SK-N-SH (cell line): Measurements from ENCODE around the gene CCDC57. TPM values are rescaled to one million over a fixed set of nuclear protein-coding genes. Genes with fewer than 3 reads are reported as not detected.
A peak's percentile ranks its signal among the peaks of the same experiment; 100 is the strongest.

ENCODE experiments used
- CTCF ChIA-PET: fragments of 300-600, 350-600 bp; formaldehyde crosslinking; extraction: SDS; loops from one replicate; lab custom pipeline; 2021; lab: Yijun Ruan, JAX
- POLR2A ChIA-PET: fragments of 350-600 bp; sonication (Branson Sonifier 250); formaldehyde crosslinking; extraction: SDS; loops from one replicate; lab custom pipeline; 2020; ENCODE audit warnings: antibody characterized with exemption, inconsistent platforms; lab: Yijun Ruan, JAX
- DNase-seq: peaks from one replicate; pipeline ENCODE4 v3.0.0; 2012
- H2AFZ ChIP-seq: fragments of 200-600 bp; sonication (generic); 2 replicates; pipeline ENCODE4 v1.8.1; 2016; ENCODE audit warnings: antibody characterized with exemption, mild to moderate bottlenecking, low read depth
- H3F3A ChIP-seq: fragments of 200-600 bp; sonication (generic); replicated peaks from 2 replicates; pipeline ENCODE3; 2016; ENCODE audit warnings: antibody characterized with exemption, mild to moderate bottlenecking; ENCODE audit not compliant: insufficient read depth
- H3K27ac ChIP-seq, 2 experiments: fragments of 200-500 bp in 1 of 2; fragments of 200-600 bp in 1 of 2; sonication (Bioruptor generic) in 1 of 2; sonication (generic), shearing (Covaris generic) in 1 of 2; 2 replicates each; pipeline versions ENCODE4 v1.5.1 to v1.6.1; 2014 to 2016; ENCODE audit warnings: low read depth in 2 of 2, inconsistent platforms in 1 of 2, low read length in 1 of 2, mild to moderate bottlenecking in 1 of 2, mixed read lengths in 1 of 2
- H3K27me3 ChIP-seq: fragments of 200-600 bp; sonication (generic), shearing (Covaris generic); 2 replicates; pipeline ENCODE4 v1.6.1; 2016; ENCODE audit warnings: mixed run types; ENCODE audit not compliant: insufficient read depth
- H3K36me3 ChIP-seq, 2 experiments: fragments of 200-500 bp in 1 of 2; fragments of 200-600 bp in 1 of 2; sonication (Bioruptor generic) in 1 of 2; sonication (generic) in 1 of 2; replicated peaks in 1 of 2; 2 replicates each; pipeline versions ENCODE3 to v1.5.1; 2014 to 2016; ENCODE audit warnings: low read length in 1 of 2, mild to moderate bottlenecking in 1 of 2; ENCODE audit not compliant: insufficient read depth in 2 of 2, control insufficient read depth in 1 of 2
- H3K4me1 ChIP-seq, 2 experiments: fragments of 200-500 bp in 1 of 2; fragments of 200-600 bp in 1 of 2; sonication (Bioruptor generic) in 1 of 2; sonication (generic), shearing (Covaris generic) in 1 of 2; 2 replicates each; pipeline versions ENCODE4 v1.5.1 to v1.6.1; 2014 to 2016; ENCODE audit warnings: low read depth in 1 of 2, low read length in 1 of 2, mixed run types in 1 of 2; ENCODE audit not compliant: insufficient read depth in 2 of 2, control insufficient read depth in 1 of 2
- H3K4me2 ChIP-seq: fragments of 200-600 bp; sonication (generic), shearing (Covaris generic); 2 replicates; pipeline ENCODE4 v1.6.1; 2017; ENCODE audit warnings: mixed run types
- H3K4me3 ChIP-seq, 2 experiments: fragments of 200-500 bp in 1 of 2; fragments of 200-600 bp in 1 of 2; sonication (Bioruptor generic) in 1 of 2; sonication (generic), shearing (Covaris generic) in 1 of 2; 2 replicates each; pipeline versions ENCODE4 v1.5.1 to v1.8.1; 2014 to 2016; ENCODE audit warnings: low read depth in 2 of 2, inconsistent platforms in 1 of 2, low read length in 1 of 2, mild to moderate bottlenecking in 1 of 2, mixed read lengths in 1 of 2, moderate library complexity in 1 of 2
- H3K79me2 ChIP-seq: fragments of 200-600 bp; sonication (generic); 2 replicates; pipeline ENCODE4 v1.8.1; 2017; ENCODE audit warnings: mild to moderate bottlenecking; ENCODE audit not compliant: insufficient read depth
- H3K9ac ChIP-seq: fragments of 200-600 bp; sonication (generic); 2 replicates; pipeline ENCODE4 v1.6.1; 2017; ENCODE audit warnings: mixed run types
- H3K9me2 ChIP-seq: fragments of 200-600 bp; sonication (generic); 2 replicates; pipeline ENCODE4 v1.6.1; 2017; ENCODE audit warnings: mixed run types
- H3K9me3 ChIP-seq: fragments of 200-600 bp; sonication (generic); 2 replicates; pipeline ENCODE4 v1.6.1; 2017; ENCODE audit warnings: mixed run types, mild to moderate bottlenecking, moderate library complexity
- H4K20me1 ChIP-seq: fragments of 200-600 bp; sonication (generic); 2 replicates; pipeline ENCODE4 v1.6.1; 2017; ENCODE audit warnings: mild to moderate bottlenecking, mixed run types; ENCODE audit not compliant: insufficient read depth
- CHD2 ChIP-seq: fragments of 150-350 bp; IDR thresholded peaks from 2 replicates; pipeline ENCODE4 v1.6.1; 2018; ENCODE audit warnings: low read length; ENCODE audit not compliant: partially characterized antibody
- EZH2phosphoT487 ChIP-seq: fragments of 200-600 bp; sonication (generic); IDR thresholded peaks from 2 replicates; pipeline ENCODE4 v1.6.1; 2017; ENCODE audit warnings: low read depth, mixed run types, mild to moderate bottlenecking, antibody characterized with exemption, moderate library complexity, borderline replicate concordance
- FOXJ3 ChIP-seq: sonication (generic); formaldehyde crosslinking; IDR thresholded peaks from 2 replicates; pipeline ENCODE4 v1.5.1; 2020; ENCODE audit warnings: mild to moderate bottlenecking, missing genetic modification reagents
- FOXM1 ChIP-seq: IDR thresholded peaks from 2 replicates; pipeline ENCODE4 v1.4.0; 2012; ENCODE audit warnings: low read depth, mild to moderate bottlenecking
- GABPA ChIP-seq: IDR thresholded peaks from 2 replicates; pipeline ENCODE4 v1.4.0; 2012; ENCODE audit warnings: low read depth, mild to moderate bottlenecking
- GATA2 ChIP-seq: sonication (generic); formaldehyde crosslinking; IDR thresholded peaks from 2 replicates; pipeline ENCODE4 v1.5.0; 2020; ENCODE audit warnings: mild to moderate bottlenecking, missing genetic modification reagents
- MEF2A ChIP-seq: IDR thresholded peaks from 2 replicates; pipeline ENCODE4 v1.4.0; 2012; ENCODE audit warnings: low read depth, borderline replicate concordance
- NRF1 ChIP-seq: IDR thresholded peaks from 2 replicates; pipeline ENCODE4 v1.6.1; 2012; ENCODE audit warnings: low read depth, mild to moderate bottlenecking, low read length
- RAD21 ChIP-seq: IDR thresholded peaks from 2 replicates; pipeline ENCODE4 v1.6.1; 2012; ENCODE audit warnings: mild to moderate bottlenecking, low read length
- RCOR1 ChIP-seq: fragments of 150-350 bp; IDR thresholded peaks from 2 replicates; pipeline ENCODE4 v1.6.1; 2017; ENCODE audit warnings: antibody characterized with exemption, low read length
- RXRA ChIP-seq: IDR thresholded peaks from 2 replicates; pipeline ENCODE4 v1.4.0; 2012; ENCODE audit warnings: low read depth, mild to moderate bottlenecking, borderline replicate concordance
- SIN3A ChIP-seq: IDR thresholded peaks from 2 replicates; pipeline ENCODE4 v1.6.1; 2012; ENCODE audit warnings: low read depth, mild to moderate bottlenecking, low read length, moderate library complexity, borderline replicate concordance
- SMC3 ChIP-seq: IDR thresholded peaks from 2 replicates; pipeline ENCODE4 v1.6.1; 2012; ENCODE audit warnings: low read depth, low read length, improper control_type of control experiment
- TAF1 ChIP-seq: IDR thresholded peaks from 2 replicates; pipeline ENCODE4 v1.6.1; 2012; ENCODE audit warnings: low read depth, mild to moderate bottlenecking, low read length, moderate library complexity, borderline replicate concordance
- TCF12 ChIP-seq: IDR thresholded peaks from 2 replicates; pipeline ENCODE4 v1.4.0; 2012
- TEAD4 ChIP-seq: IDR thresholded peaks from 2 replicates; pipeline ENCODE4 v1.4.0; 2012; ENCODE audit warnings: mild to moderate bottlenecking, borderline replicate concordance; ENCODE audit not compliant: insufficient read depth
- YY1 ChIP-seq: IDR thresholded peaks from 2 replicates; pipeline ENCODE4 v1.4.0; 2012; ENCODE audit warnings: low read depth, mild to moderate bottlenecking
- ZBTB33 ChIP-seq: IDR thresholded peaks from 2 replicates; pipeline ENCODE4 v1.4.0; 2012; ENCODE audit warnings: low read depth, borderline replicate concordance
- WGBS: methylation state at CpG from one replicate; pipeline ENCODE4 v1.1.6; 2017; ENCODE audit warnings: low lambda C conversion rate; 5-methylcytosine and 5-hydroxymethylcytosine counted together
- polyA plus RNA-seq, 3 experiments: library from polyadenylated mRNA; depleted of rRNA; stranded (reverse); fragments of >200 nt; gene quantifications; 2 replicates each; pipeline ENCODE4 v1.2.3, GENCODE V29; 2012

CCDC57 gene
- polyA plus RNA-seq, 1 of the 3 experiments (the other 2 are of a cell fraction): 68.6 TPM

DNA sequence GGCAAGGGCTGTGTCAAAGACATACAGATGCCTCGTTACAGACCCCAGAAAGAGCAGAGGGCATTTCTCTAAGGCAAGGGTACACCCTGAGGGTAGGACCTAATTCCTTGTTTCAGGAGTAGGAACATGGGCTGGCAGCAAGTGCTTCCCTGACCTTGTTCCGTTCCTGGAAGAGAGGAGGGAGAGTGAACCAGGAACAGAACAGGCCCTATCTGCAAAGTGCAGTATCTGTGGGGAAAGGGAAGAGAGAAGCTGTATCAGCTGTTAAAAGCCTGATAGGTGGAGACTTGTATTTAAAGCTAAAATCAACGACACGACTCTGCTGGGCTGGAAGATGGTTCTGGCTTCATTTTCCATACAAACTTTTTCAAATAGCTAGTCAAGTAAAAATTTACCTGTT is 88.5 kb downstream of the CCDC57 start (continued):
- TF ChIP-seq EZH2phosphoT487: no peak
- no peak for TF ChIP-seq RAD21
- TF ChIP-seq, all 33 proteins: peak for 0

DNA sequence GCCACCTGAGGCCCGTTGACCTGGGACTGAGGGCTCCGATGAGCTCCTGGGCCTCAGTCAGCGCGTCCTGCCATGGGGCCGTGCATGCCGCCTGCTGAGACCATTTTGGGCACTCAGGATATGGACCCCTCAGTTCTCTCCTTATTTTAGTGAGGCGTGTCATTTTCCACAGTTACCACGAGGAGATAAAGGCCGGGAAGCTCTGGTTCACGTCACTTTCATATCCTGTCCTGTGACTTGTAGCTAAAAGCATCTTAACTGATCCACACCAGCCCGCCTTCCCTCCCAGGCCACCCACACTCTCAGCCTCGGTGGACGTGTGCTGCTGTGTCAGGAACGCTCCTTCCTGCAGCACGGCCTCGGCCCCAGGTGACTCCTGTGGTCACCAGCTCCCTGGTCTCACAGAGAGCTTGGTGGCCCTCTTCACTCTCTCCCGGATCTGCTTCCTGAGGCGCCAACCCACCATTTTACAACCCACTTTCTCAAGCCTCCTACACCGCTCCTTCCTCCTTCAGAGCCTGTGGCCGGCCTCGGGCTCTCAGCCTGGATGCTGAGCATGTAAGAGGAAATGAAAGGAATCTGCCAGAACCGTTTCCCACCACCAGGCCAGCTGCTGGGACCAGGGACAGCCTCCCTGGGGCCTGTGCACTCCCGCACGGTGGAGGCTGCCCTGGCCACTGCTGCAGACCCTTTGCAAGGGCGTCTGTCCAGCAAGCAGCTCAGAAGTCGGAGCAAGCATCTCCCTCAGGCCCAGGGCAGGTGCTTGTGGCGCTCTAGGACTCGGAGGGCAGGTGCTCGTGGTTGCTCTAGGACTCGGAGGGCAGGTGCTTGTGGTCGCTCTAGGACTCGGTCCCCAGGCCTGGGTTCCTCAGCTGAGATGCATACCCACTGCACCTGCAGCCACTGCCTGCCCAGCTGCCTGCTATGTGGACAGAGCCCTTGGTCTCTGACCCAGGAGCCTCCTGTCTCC is 90.7 kb downstream of the CCDC57 start:
- no peaks in the 10 kb centered on the region for H4K20me1 ChIP-seq
- no peaks in the 10 kb centered on the region for H3K9me3 ChIP-seq
- H2AFZ ChIP-seq: no peak overlapping the region
- no peaks in the 10 kb centered on the region for H3K9me2 ChIP-seq
- H3K36me3 ChIP-seq: peaks cover 12 to 24% of the 10 kb centered on the region in 2 experiments
- no peak overlapping the region; a peak in 1 of 4 replicates for H3K27ac ChIP-seq
- ChIA-PET CTCF (interaction anchor here (0.6 to 2.1 kb wide), 6 partner anchors 13 to 163 kb away, joined by 3 to 11 read pairs (median 4); no protein-coding TSS in a partner anchor), POLR2A (interaction anchor here (0.8 to 1.1 kb wide), 2 partner anchors 22 to 24 kb away, joined by 3 read pairs; partner anchors contain the start of gene FASN)
- peak; percentile 55 for DNase-seq
- H3K4me2 ChIP-seq: no peak overlapping the region
- TF ChIP-seq TCF12: no peak
- no peak for TF ChIP-seq GABPA
- TF ChIP-seq FOXJ3 (CRISPR knock-in tag): no peak
- TF ChIP-seq RCOR1: no peak
- no peak for TF ChIP-seq NRF1
- 90% methylated on average over 25 of the region's 32 CpGs for WGBS
- H3K9ac ChIP-seq: no peak overlapping the region
- H3F3A ChIP-seq: no peaks in the 10 kb centered on the region
- no peaks in the 10 kb centered on the region for H3K27me3 ChIP-seq
- peaks cover 0 to 7% of the 10 kb centered on the region in 2 experiments; a peak in 1 of 4 replicates for H3K4me1 ChIP-seq
- no peak overlapping the region for H3K4me3 ChIP-seq
- H3K79me2 ChIP-seq: 0 out of 2 replicates have a peak, but pooled peaks cover 3% of the 10 kb centered on the region

DNA sequence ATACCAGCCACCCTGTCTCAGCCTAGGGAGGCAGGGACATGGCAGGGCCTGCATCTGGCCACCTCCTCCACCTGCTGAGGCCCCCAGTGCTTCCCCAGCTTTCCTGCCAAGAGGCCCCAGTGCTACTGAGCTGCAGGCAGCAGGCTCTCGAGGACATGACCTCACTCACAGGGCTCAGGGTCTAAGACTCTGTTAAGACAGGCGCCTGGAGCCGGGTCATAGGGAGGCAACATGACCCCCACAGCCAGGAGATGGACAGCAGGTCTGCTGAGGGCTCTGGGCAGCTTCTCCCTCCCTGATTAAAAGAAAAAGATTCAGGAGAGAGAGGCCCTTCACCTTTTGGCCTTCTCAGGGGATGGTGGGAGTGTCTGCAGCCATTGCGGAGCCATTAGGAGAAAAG is 91.4 kb downstream of the CCDC57 start:
- TF ChIP-seq TAF1 (no peak), RXRA (no peak), FOXM1 (no peak), NRF1 (no peak), RAD21 (no peak), EZH2phosphoT487 (no peak), SMC3 (no peak), SIN3A (no peak), YY1 (no peak), TEAD4 (no peak), ZBTB33 (no peak), CHD2 (no peak), GATA2 (no peak), MEF2A (no peak)
- TF ChIP-seq, all 33 proteins: peak for 0
- H4K20me1 ChIP-seq: no peaks in the 10 kb centered on the region
- peak; percentile 23 for DNase-seq
- H3K9me2 ChIP-seq: no peaks in the 10 kb centered on the region
- H3K4me2 ChIP-seq: no peak overlapping the region
- H3K79me2 ChIP-seq: 0 out of 2 replicates have a peak, but pooled peaks cover 3% of the 10 kb centered on the region
- H3K36me3 ChIP-seq: peaks cover 10 to 24% of the 10 kb centered on the region in 2 experiments
- 100% methylated on average over 3 of the region's 4 CpGs for WGBS
- no peaks in the 10 kb centered on the region for H3K9me3 ChIP-seq
- ChIA-PET POLR2A (interaction anchor here (0.8 to 1.1 kb wide), 2 partner anchors 21 to 23 kb away, joined by 3 read pairs; partner anchors contain the start of gene FASN), CTCF (interaction anchor here (0.9 to 2.1 kb wide), 4 partner anchors 12 to 162 kb away, joined by 3 to 11 read pairs (median 5); no protein-coding TSS in a partner anchor)
- H3K27me3 ChIP-seq: no peaks in the 10 kb centered on the region
- no peak overlapping the region for H3K9ac ChIP-seq
- H3K4me3 ChIP-seq: no peak overlapping the region
- H3K4me1 ChIP-seq: peaks cover 0 to 7% of the 10 kb centered on the region in 2 experiments; a peak in 1 of 4 replicates
- H3K27ac ChIP-seq: no peak overlapping the region
- no peak overlapping the region for H2AFZ ChIP-seq
- H3F3A ChIP-seq: no peaks in the 10 kb centered on the region
